Testis (tissue), 2 donors: Measurements from ENCODE around the gene PTGER2.

Experiments
- CTCF ChIP-seq, 3 experiments: fragments of 450-650 bp in 2 of 3; fragments of 200-600 bp in 1 of 3; sonication (generic) in 1 of 3; IDR thresholded peaks; one replicate each; pipeline ENCODE4 v1.5.1; 2016 to 2019; ENCODE audit warnings: antibody characterized with exemption in 3 of 3, mild to moderate bottlenecking in 2 of 3, moderate library complexity in 1 of 3
- POLR2A ChIP-seq: fragments of 450-650 bp; IDR thresholded peaks from one replicate; pipeline ENCODE4 v1.6.1; 2017; ENCODE audit warnings: antibody characterized with exemption, mild to moderate bottlenecking, moderate library complexity

- TF ChIP-seq CTCF (IDR thresholded peaks at IDR 0.05) (no peak), POLR2A (no peak)
Observed at GRCh38 chr14:52327374-52328226, 13.5 kb downstream of the PTGER2 start.
